Left cardiac atrium (tissue), 4 donors: ENCODE measurements around the gene KCNK5. TPM values are rescaled to one million over a fixed set of nuclear protein-coding genes. Genes with fewer than 3 reads are reported as not detected.

Source experiments
- ATAC-seq, 2 donors: fragments of 200-7000 bp; cut with Tn5 transposase; one replicate each; pipeline ENCODE4 v1.9.1; 2020; ENCODE audit warnings: mild to moderate bottlenecking in 2 of 2, moderate library complexity in 2 of 2
- DNase-seq: peaks from one replicate; pipeline ENCODE4 v3.0.0-alpha.2; 2020
- intact Hi-C, 2 donors: fragments of 100-400 bp; cut with DNase I; formaldehyde crosslinking; loops; one replicate each; pipeline versions ENCODE4 v1.14.1 to v1.15.1; 2022 to 2023
- long read RNA-seq: library from polyadenylated mRNA; unstranded; transcript quantifications from one replicate; pipeline ENCODE4 v2.0.0, GENCODE V29; 2021
- total RNA-seq, 2 donors: library from RNA; stranded (reverse); fragmentation: NEBNext Ultra II Directional; extraction: Animal tissue kit (Norgen Biotek cat#: 25700); gene quantifications; one replicate each; pipeline ENCODE4 v1.2.1, GENCODE V29; 2021
- donor health status: DM: no; HTN: yes; CAD: no.
- donor health status: DM: no; HTN: yes; CAD: no; lungs with severe emphysema.
- donor health status: DM: yes; HTN: yes; CAD: no.
- donor health status: Dilated cardiomyopathy.

KCNK5 gene
- total RNA-seq: 1 to 10 TPM in 1 of 2 donors, under 1 TPM in 1; 0.76 to 1.2 TPM
- long read RNA-seq, partial matches to known transcripts: 2 of 2 reads
- long read RNA-seq, other reads (novel, unspliced or antisense): 0 of 2 reads

DNA sequence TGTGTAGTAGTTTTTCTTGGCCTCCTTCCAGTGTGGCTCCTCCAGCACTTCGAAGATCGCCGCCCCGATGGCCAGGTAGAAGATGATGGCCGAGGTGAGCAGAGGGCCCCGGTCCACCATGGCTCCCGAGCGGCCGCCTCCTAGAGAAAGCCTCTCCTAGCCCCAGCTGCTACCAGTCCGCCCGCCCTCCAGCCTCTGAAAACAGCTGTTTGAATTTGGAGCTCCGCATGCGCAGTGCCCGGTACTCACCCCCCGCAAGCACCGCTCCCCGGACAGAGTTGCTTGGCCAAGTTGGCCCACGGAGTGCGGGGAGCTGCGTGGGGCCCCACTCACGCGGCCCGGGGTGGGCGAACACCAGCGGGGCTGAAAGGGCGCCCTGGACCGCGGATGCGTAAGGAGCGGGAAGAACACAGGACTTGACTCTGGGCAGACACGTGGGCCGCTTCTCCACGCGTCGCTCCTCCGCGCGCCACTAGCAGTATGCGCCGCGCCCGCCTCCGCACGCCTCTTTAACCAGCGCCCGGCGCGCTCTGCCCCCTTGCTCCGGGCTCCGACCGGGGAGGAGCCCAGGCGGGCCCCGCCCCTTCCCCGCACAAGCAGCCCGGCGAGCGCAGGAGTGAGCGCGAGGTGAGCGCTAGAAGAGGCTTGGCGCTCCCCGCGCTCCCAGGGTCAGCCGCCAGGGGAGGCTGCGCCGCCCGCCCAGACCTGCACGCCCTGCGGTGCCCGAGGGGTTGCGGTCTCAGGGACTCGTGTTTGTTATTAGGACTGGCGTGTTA lies at the start of gene KCNK5:
TSS of gene KCNK5 (minus strand) at position 484 of the 776 bp plus-strand sequence. CDS start at position 120, 364 bp downstream.
- intact Hi-C loops: no loop called here
- ATAC-seq (peak; percentile 88 to 97), DNase-seq (peak; percentile 79)

DNA sequence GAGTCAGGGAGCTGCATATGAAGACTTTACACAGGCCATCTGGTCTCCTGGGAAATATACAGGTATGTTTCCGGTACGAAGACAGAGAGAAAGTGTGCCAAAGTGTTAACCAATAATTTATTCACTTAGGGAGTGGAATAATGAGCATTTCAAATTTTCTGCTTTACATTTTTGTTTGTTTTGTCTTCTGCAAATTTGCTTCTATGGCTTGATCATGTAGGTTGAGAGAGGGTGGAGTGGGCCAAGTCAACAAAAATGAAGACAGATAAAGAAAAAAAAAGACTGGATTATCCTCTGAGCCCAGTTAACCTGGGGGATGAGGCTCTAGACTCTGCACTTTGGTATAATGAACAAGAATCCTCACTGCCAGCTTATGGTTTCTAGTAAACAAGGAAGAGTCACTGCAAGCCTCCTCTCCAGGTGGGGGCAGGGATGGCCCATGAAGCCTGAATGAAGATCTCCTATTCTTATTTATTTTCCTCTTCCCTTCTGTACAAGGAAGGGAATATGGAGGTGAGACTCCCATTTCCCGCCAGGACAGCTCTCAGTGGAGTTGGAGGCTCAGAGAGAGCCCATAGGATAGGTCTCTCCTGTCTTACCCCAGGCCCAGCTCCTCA lies 47.2 kb upstream of the KCNK5 start:
- intact Hi-C loops: no loop called here
- ATAC-seq (no peak), DNase-seq (no peak)

GRCh38 chr6:39274903-39275302 lies 45.6 kb upstream of the KCNK5 start:
- intact Hi-C loops: no loop called here
- ATAC-seq (no peak), DNase-seq (no peak)

- ATAC-seq (no peak), DNase-seq (no peak)
- intact Hi-C loops: no loop called here
These were observed 45.2 kb upstream of the KCNK5 start for GRCh38 chr6:39274471-39274870.

DNA sequence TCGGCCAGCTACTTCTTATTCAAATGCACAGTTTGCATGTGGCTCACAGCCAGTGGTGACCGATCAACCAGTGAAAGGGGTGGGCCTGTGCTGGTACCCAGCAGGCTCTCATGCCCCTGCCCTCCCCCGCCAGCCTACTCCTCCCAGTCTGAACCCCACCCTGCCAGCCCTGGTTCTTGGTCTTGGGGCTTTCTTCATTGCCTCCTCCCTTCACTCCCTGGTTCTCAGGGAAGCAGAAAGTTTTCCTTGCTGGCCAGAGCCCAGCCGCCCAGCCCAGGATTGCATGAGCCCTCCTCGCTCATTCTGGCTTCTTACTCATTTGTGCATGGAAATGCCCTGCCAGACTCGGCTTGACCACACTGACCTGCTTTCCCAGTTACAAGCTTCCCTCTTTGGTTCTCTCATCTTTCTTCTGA lies 44.1 kb upstream of the KCNK5 start:
- intact Hi-C loops: no loop called here
- ATAC-seq (peak in 1 of 2 donors; percentile 85), DNase-seq (peak; percentile 26)

- intact Hi-C loops: no loop called here
- DNase-seq: no peak
These were observed 40.7 kb upstream of the KCNK5 start for GRCh38 chr6:39269961-39270360.

GRCh38 chr6:39268721-39269120 lies 39.4 kb upstream of the KCNK5 start:
- intact Hi-C loops: no loop called here
- DNase-seq (no peak), ATAC-seq (no peak)

More at GRCh38 chr6:39269961-39270360, 40.7 kb upstream of the KCNK5 start:
- no peak for ATAC-seq

- intact Hi-C loops: no loop called here
- DNase-seq (no peak), ATAC-seq (no peak)
These were observed 38.9 kb upstream of the KCNK5 start for GRCh38 chr6:39268171-39268570.

DNA sequence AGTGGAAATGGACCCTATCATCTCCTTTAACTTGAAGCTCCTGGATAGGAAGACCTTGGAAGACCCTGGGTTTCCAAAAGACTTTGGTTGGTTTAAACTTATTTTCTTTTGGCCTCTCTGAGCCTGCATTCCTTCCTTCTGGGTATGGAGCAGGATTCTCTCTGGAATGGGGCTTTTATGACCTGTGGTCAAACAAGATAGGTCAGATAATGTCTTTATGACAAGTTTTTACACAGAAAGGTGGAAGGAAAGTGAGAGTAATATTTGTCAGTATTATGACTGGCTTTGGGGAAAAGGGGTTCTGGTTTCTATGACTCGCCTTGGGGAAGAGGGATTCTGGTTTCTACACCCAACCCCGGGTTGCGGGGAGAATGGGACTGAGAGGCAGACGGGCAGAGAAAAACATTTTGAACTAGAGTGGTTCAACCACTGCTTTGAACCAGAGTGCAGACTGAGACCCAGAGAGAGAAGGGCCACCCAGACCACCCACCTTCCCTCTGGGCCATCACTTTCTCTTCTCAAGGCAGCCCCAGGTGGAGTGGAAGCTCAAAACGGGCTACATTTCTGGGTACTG lies 37.6 kb upstream of the KCNK5 start:
- ATAC-seq (no peak), DNase-seq (no peak)
- intact Hi-C loops: no loop called here

- intact Hi-C loops: no loop called here
- no peak for ATAC-seq
- DNase-seq: no peak
These were observed 37.1 kb upstream of the KCNK5 start for GRCh38 chr6:39266375-39266774.

- intact Hi-C loops: no loop called here
- DNase-seq (no peak), ATAC-seq (peak in 1 of 2 donors; percentile 67)
These were observed 34.2 kb upstream of the KCNK5 start for GRCh38 chr6:39263303-39264037.

GRCh38 chr6:39261751-39262150 lies 32.5 kb upstream of the KCNK5 start:
- ATAC-seq: no peak

GRCh38 chr6:39260953-39261352 lies 31.7 kb upstream of the KCNK5 start:
- intact Hi-C loops: no loop called here
- ATAC-seq (no peak), DNase-seq (no peak)

More at GRCh38 chr6:39261751-39262150, 32.5 kb upstream of the KCNK5 start:
- intact Hi-C loops: no loop called here
- no peak for DNase-seq

GRCh38 chr6:39260456-39260855 lies 31.2 kb upstream of the KCNK5 start:
- intact Hi-C loops: no loop called here
- no peak for ATAC-seq

GRCh38 chr6:39256294-39256940 lies 27.1 kb upstream of the KCNK5 start:
- intact Hi-C loops: no loop called here
- DNase-seq (no peak), ATAC-seq (no peak)

More at GRCh38 chr6:39260456-39260855, 31.2 kb upstream of the KCNK5 start:
- no peak for DNase-seq

GRCh38 chr6:39254999-39255535 lies 25.8 kb upstream of the KCNK5 start:
- ATAC-seq (no peak), DNase-seq (no peak)
- intact Hi-C loops: no loop called here

DNA sequence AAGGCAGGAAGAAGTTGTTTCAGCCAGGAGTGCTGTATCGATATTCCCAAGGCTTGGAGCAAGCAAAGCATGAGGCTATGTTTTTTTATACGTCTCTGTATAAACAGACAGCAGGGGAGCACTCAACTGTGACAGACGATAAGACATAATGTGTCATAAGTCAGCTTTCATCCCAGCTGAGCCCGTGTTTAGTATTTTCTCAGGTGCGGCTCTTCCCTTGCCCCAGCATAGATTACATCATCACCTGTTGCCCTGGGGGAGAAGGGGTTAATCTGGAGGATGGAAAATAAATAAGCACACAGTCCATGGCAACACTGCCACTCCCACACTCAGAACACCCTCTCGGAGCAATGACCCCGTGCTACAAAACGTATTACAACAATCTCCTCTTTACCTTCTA lies 22.1 kb upstream of the KCNK5 start:
- ATAC-seq (no peak), DNase-seq (no peak)
- intact Hi-C loops: no loop called here

GRCh38 chr6:39250507-39250906 lies 21.2 kb upstream of the KCNK5 start:
- DNase-seq: no peak
- intact Hi-C loops: no loop called here
- ATAC-seq: no peak

- no peak for DNase-seq
- ATAC-seq: no peak
- intact Hi-C loops: no loop called here
These were observed 20.0 kb upstream of the KCNK5 start for GRCh38 chr6:39249278-39249677.
